Measurements from ENCODE around the gene GNL3L. TPM values are rescaled to one million over a fixed set of nuclear protein-coding genes. Genes with fewer than 3 reads are reported as not detected.
"Not testable (repeated sequence)": the region's sequence is repeated elsewhere in the genome, so short reads cannot be mapped to it uniquely, and the experiment has no call there.

Gene GNL3L
- total RNA-seq, 2 donors from 2014 or later, result 46.3 to 49.9 TPM

- H3K27me3 ChIP-seq (replicated peaks; ENCODE audit: insufficient read depth), result no peaks in the 10 kb centered on the region
- no peak overlapping the region for H3K27ac ChIP-seq
- no peak for TF ChIP-seq CTCF (IDR thresholded peaks at IDR 0.05)
- no peaks in the 10 kb centered on the region for H3K9me3 ChIP-seq
- no peak for ATAC-seq (ENCODE audit: insufficient number of reproducible peaks, low FRiP score, low read depth)
- H3K4me1 ChIP-seq (ENCODE audit: control insufficient read depth in 1 of 2, low read depth in 2 of 2), result peaks cover 0 to 19% of the 10 kb centered on the region in 2 donors
- DNase-seq (ENCODE audit: low spot score), result no peak
- no peak overlapping the region for H3K4me3 ChIP-seq
- no peaks in the 10 kb centered on the region for H3K36me3 ChIP-seq
These were observed 4.3 kb downstream of the GNL3L start for GRCh38 chrX:54534271-54534670.

- no peak for TF ChIP-seq CTCF (IDR thresholded peaks at IDR 0.05)
- Histone ChIP-seq H3K27me3 (replicated peaks; ENCODE audit: insufficient read depth) (no peaks in the 10 kb centered on the region), H3K4me3 (no peak overlapping the region), H3K4me1 (ENCODE audit: control insufficient read depth in 1 of 2, low read depth in 2 of 2) (no peaks in the 10 kb centered on the region), H3K36me3 (peaks cover 17% of the 10 kb centered on the region), H3K27ac (no peak overlapping the region), H3K9me3 (no peaks in the 10 kb centered on the region)
- ATAC-seq (ENCODE audit: insufficient number of reproducible peaks, low FRiP score, low read depth) (no peak), DNase-seq (ENCODE audit: low spot score) (no peak)
These were observed 10.3 kb downstream of the GNL3L start for GRCh38 chrX:54540289-54540688.

GRCh38 chrX:54542239-54542638 is 12.2 kb downstream of the GNL3L start:
- not testable (repeated sequence) for H3K27me3 ChIP-seq (replicated peaks; ENCODE audit: insufficient read depth); ATAC-seq (ENCODE audit: insufficient number of reproducible peaks, low FRiP score, low read depth); DNase-seq (ENCODE audit: low spot score); H3K4me3 ChIP-seq; H3K27ac ChIP-seq; H3K9me3 ChIP-seq; H3K4me1 ChIP-seq (ENCODE audit: control insufficient read depth in 1 of 2, low read depth in 2 of 2)
- H3K36me3 ChIP-seq, result peaks cover 17% of the 10 kb centered on the region

GRCh38 chrX:54550821-54551220 is 20.8 kb downstream of the GNL3L start:
- no peak for ATAC-seq (ENCODE audit: insufficient number of reproducible peaks, low FRiP score, low read depth)
- no peak for TF ChIP-seq CTCF (IDR thresholded peaks at IDR 0.05)
- Histone ChIP-seq H3K4me1 (ENCODE audit: control insufficient read depth in 1 of 2, low read depth in 2 of 2) (no peaks in the 10 kb centered on the region), H3K27ac (no peak overlapping the region), H3K4me3 (no peak overlapping the region), H3K27me3 (replicated peaks; ENCODE audit: insufficient read depth) (no peaks in the 10 kb centered on the region), H3K9me3 (no peaks in the 10 kb centered on the region), H3K36me3 (peaks cover 9% of the 10 kb centered on the region)
- DNase-seq (ENCODE audit: low spot score), result no peak

- no peaks in the 10 kb centered on the region for H3K9me3 ChIP-seq
- H3K27me3 ChIP-seq (replicated peaks; ENCODE audit: insufficient read depth), result no peaks in the 10 kb centered on the region
- no peak for TF ChIP-seq CTCF (IDR thresholded peaks at IDR 0.05)
- peaks cover 9% of the 10 kb centered on the region for H3K36me3 ChIP-seq
- no peak overlapping the region for H3K4me3 ChIP-seq
- H3K27ac ChIP-seq, result no peak overlapping the region
- DNase-seq (ENCODE audit: low spot score) (no peak), ATAC-seq (ENCODE audit: insufficient number of reproducible peaks, low FRiP score, low read depth) (no peak)
- no peaks in the 10 kb centered on the region for H3K4me1 ChIP-seq (ENCODE audit: control insufficient read depth in 1 of 2, low read depth in 2 of 2)
These were observed 21.8 kb downstream of the GNL3L start for GRCh38 chrX:54551801-54552200.

- H3K4me1 ChIP-seq (ENCODE audit: control insufficient read depth in 1 of 2, low read depth in 2 of 2); H3K9me3 ChIP-seq; H3K27me3 ChIP-seq (replicated peaks; ENCODE audit: insufficient read depth); H3K4me3 ChIP-seq; DNase-seq (ENCODE audit: low spot score); ATAC-seq (ENCODE audit: insufficient number of reproducible peaks, low FRiP score, low read depth); H3K27ac ChIP-seq: not testable (repeated sequence)
- H3K36me3 ChIP-seq, result peaks cover 22% of the 10 kb centered on the region
These were observed 25.0 kb downstream of the GNL3L start for GRCh38 chrX:54555006-54555405.
